Activated T-helper 1 cell treated with anti-CD3 and anti-CD28 coated beads, Interleukin-2, amount 50 U/mL, for 16 hours (primary cell): Measurements from ENCODE around the gene ADIPOR1.
"Not testable (repeated sequence)": the region's sequence is repeated elsewhere in the genome, so short reads cannot be mapped to it uniquely, and the experiment has no call there.

Experiments
- DNase-seq, 2 donors: peaks; one replicate each; pipeline ENCODE4 v3.0.0-alpha.2; 2020; ENCODE audit warnings: low read depth in 1 of 2, low spot score in 1 of 2

Gene ADIPOR1

GRCh38 chr1:202940561-202940960 lies 17.6 kb downstream of the ADIPOR1 start:
- no peak for DNase-seq

- DNase-seq = no peak
Observed at GRCh38 chr1:202938287-202938925, 19.7 kb downstream of the ADIPOR1 start.

- DNase-seq = not testable (repeated sequence)
Observed at GRCh38 chr1:202936409-202936808, 21.7 kb downstream of the ADIPOR1 start.

GRCh38 chr1:202935844-202936243 lies 22.3 kb downstream of the ADIPOR1 start:
- no peak for DNase-seq

GRCh38 chr1:202934755-202935154 lies 23.4 kb downstream of the ADIPOR1 start:
- no peak for DNase-seq

GRCh38 chr1:202932476-202932875 lies 25.6 kb downstream of the ADIPOR1 start:
- no peak for DNase-seq

- peak; percentile 89 to 90 for DNase-seq
Observed at GRCh38 chr1:202926581-202927491, 31.3 kb downstream of the ADIPOR1 start, which contains the start of gene KLHL12. TSS of gene KLHL12 (minus strand) at chr1:202927234. CDS start at chr1:202925162, 2,072 bp downstream.

- no peak for DNase-seq
Observed at GRCh38 chr1:202923533-202923932, 34.6 kb downstream of the ADIPOR1 start.

GRCh38 chr1:202919615-202920014 lies 38.5 kb downstream of the ADIPOR1 start:
- no peak for DNase-seq

GRCh38 chr1:202915146-202915545 lies 43.0 kb downstream of the ADIPOR1 start:
- no peak for DNase-seq

GRCh38 chr1:202912476-202912875 lies 45.6 kb downstream of the ADIPOR1 start:
- not testable (repeated sequence) for DNase-seq

GRCh38 chr1:202909494-202909893 lies 48.6 kb downstream of the ADIPOR1 start:
- no peak for DNase-seq

- no peak for DNase-seq
Observed at GRCh38 chr1:202908998-202909397, 49.1 kb downstream of the ADIPOR1 start.

- DNase-seq = no peak
Observed at GRCh38 chr1:202905331-202905730, 52.8 kb downstream of the ADIPOR1 start.

- not testable (repeated sequence) for DNase-seq
Observed at GRCh38 chr1:202903808-202904207, 54.3 kb downstream of the ADIPOR1 start.

GRCh38 chr1:202901555-202901954 lies 56.6 kb downstream of the ADIPOR1 start:
- DNase-seq = no peak

GRCh38 chr1:202892501-202892900 lies 65.6 kb downstream of the ADIPOR1 start:
- DNase-seq = no peak
